C4-2B (cell line): ENCODE measurements around the gene FAM20C.
"Not testable (repeated sequence)": the region's sequence is repeated elsewhere in the genome, so short reads cannot be mapped to it uniquely, and the experiment has no call there.

Experiments
- H3K27ac ChIP-seq: fragments of 450-650 bp; 2 replicates; pipeline ENCODE4 v1.5.1; 2017
- CTCF ChIP-seq: fragments of 450-650 bp; conservative IDR thresholded peaks from 2 replicates; pipeline ENCODE4 v1.5.1; 2017; ENCODE audit warnings: mild to moderate bottlenecking
- ZFX ChIP-seq: fragments of 450-650 bp; IDR thresholded peaks from 2 replicates; pipeline ENCODE4 v1.6.1; 2017

Gene FAM20C

GRCh38 chr7:257647-257992, 65.2 kb downstream of the FAM20C start:
- H3K27ac ChIP-seq, result no peak overlapping the region
- TF ChIP-seq ZFX (no peak), CTCF (no peak)

GRCh38 chr7:258476-259190, 66.3 kb downstream of the FAM20C start:
- TF ChIP-seq ZFX (no peak), CTCF (no peak)
- H3K27ac ChIP-seq, result no peak overlapping the region

GRCh38 chr7:259191-259505, 66.8 kb downstream of the FAM20C start:
- no peak overlapping the region for H3K27ac ChIP-seq
- TF ChIP-seq ZFX, result no peak
- no peak for TF ChIP-seq CTCF

- no peak for TF ChIP-seq ZFX
Observed at GRCh38 chr7:259751-260405, 67.5 kb downstream of the FAM20C start.

GRCh38 chr7:260441-261281, 68.3 kb downstream of the FAM20C start:
- TF ChIP-seq ZFX, result no peak
- no peak for TF ChIP-seq CTCF
- H3K27ac ChIP-seq, result no peak overlapping the region

More at GRCh38 chr7:259751-260405, 67.5 kb downstream of the FAM20C start:
- no peak overlapping the region for H3K27ac ChIP-seq

GRCh38 chr7:261341-262250, 69.2 kb downstream of the FAM20C start:
- H3K27ac ChIP-seq, result no peak overlapping the region
- TF ChIP-seq CTCF (no peak), ZFX (no peak)

GRCh38 chr7:262251-262572, 69.8 kb downstream of the FAM20C start:
- TF ChIP-seq CTCF (no peak), ZFX (no peak)
- no peak overlapping the region for H3K27ac ChIP-seq

- H3K27ac ChIP-seq, result not testable (repeated sequence)
Observed at GRCh38 chr7:262631-263311, 70.4 kb downstream of the FAM20C start.
